CD14-positive monocyte (primary cell): ENCODE data around the gene RANBP6. TPM values are rescaled to one million over a fixed set of nuclear protein-coding genes. Genes with fewer than 3 reads are reported as not detected.

Source experiments
- DNase-seq, 3 donors: peaks; one replicate each; pipeline ENCODE4 v3.0.0-alpha.2; 2011 to 2022
- H2AFZ ChIP-seq: 2 replicates; pipeline ENCODE4 v1.6.0; 2012; ENCODE audit warnings: mild to moderate bottlenecking, low read depth, low read length, inconsistent platforms; ENCODE audit not compliant: insufficient read depth, poor library complexity, severe bottlenecking
- H3K27ac ChIP-seq, 2 donors: 1 replicate in 1 of 2; 2 replicates in 1 of 2; pipeline ENCODE4 v1.5.1; 2012 to 2013; ENCODE audit warnings: low read length in 2 of 2, control low read depth in 1 of 2, inconsistent platforms in 1 of 2, low read depth in 1 of 2, mild to moderate bottlenecking in 1 of 2
- H3K27me3 ChIP-seq, 2 donors: one replicate each; pipeline versions ENCODE4 v1.6.0 to v1.6.1; 2011 to 2013; ENCODE audit warnings: low read length in 2 of 2; ENCODE audit not compliant: control insufficient read depth in 2 of 2, insufficient read depth in 2 of 2
- H3K36me3 ChIP-seq, 2 donors: replicated peaks in 1 of 2; 1 replicate in 1 of 2; 2 replicates in 1 of 2; pipeline versions ENCODE4 v1.5.1 to v1.6.1; 2012 to 2013; ENCODE audit warnings: low read length in 2 of 2, control low read depth in 1 of 2, inconsistent platforms in 1 of 2, mild to moderate bottlenecking in 1 of 2; ENCODE audit not compliant: insufficient read depth in 2 of 2, control insufficient read depth in 1 of 2
- H3K4me1 ChIP-seq, 2 donors: 1 replicate in 1 of 2; 2 replicates in 1 of 2; pipeline versions ENCODE4 v1.5.1 to v1.6.1; 2012 to 2013; ENCODE audit warnings: low read length in 2 of 2, control low read depth in 1 of 2, inconsistent platforms in 1 of 2, mild to moderate bottlenecking in 1 of 2, moderate library complexity in 1 of 2; ENCODE audit not compliant: insufficient read depth in 2 of 2, control insufficient read depth in 1 of 2
- H3K4me2 ChIP-seq: replicated peaks from 2 replicates; pipeline ENCODE3; 2012; ENCODE audit warnings: low read length, moderate library complexity, mild to moderate bottlenecking; ENCODE audit not compliant: poor library complexity, severe bottlenecking; ENCODE audit errors: extremely low read depth
- H3K4me3 ChIP-seq, 3 experiments: fragments of 200-600 bp in 1 of 3; sonication (generic) in 1 of 3; replicated peaks in 1 of 3; 1 replicate in 2 of 3; 2 replicates in 1 of 3; pipeline ENCODE4 v1.5.1; 2011 to 2013; ENCODE audit warnings: low read length in 3 of 3, mild to moderate bottlenecking in 3 of 3, control low read depth in 2 of 3, low read depth in 2 of 3, inconsistent platforms in 1 of 3, moderate library complexity in 1 of 3
- H3K79me2 ChIP-seq: 2 replicates; pipeline ENCODE4 v1.6.0; 2012; ENCODE audit warnings: mild to moderate bottlenecking, control low read depth, inconsistent platforms, low read length, moderate library complexity; ENCODE audit not compliant: insufficient read depth
- H3K9ac ChIP-seq: 2 replicates; pipeline ENCODE4 v1.6.0; 2017; ENCODE audit warnings: low read length, mild to moderate bottlenecking; ENCODE audit not compliant: insufficient read depth, poor library complexity, severe bottlenecking
- H3K9me3 ChIP-seq, 2 donors: replicated peaks in 1 of 2; 1 replicate in 1 of 2; 2 replicates in 1 of 2; pipeline versions ENCODE4 v1.5.1 to v1.6.1; 2012 to 2013; ENCODE audit warnings: low read length in 2 of 2, control low read depth in 1 of 2; ENCODE audit not compliant: control insufficient read depth in 1 of 2, insufficient read depth in 1 of 2
- H4K20me1 ChIP-seq: 2 replicates; pipeline ENCODE4 v1.6.0; 2012; ENCODE audit warnings: mild to moderate bottlenecking, low read length, control low read depth, moderate library complexity; ENCODE audit not compliant: insufficient read depth
- H3K27ac Mint-ChIP-seq, 7 donors: one replicate each; pipeline ENCODE4 v1.8.0; 2020; ENCODE audit warnings: mild to moderate bottlenecking in 7 of 7, mixed read lengths in 7 of 7, moderate library complexity in 6 of 7, inconsistent platforms in 2 of 7
- H3K27me3 Mint-ChIP-seq, 3 donors: one replicate each; pipeline ENCODE4 v1.8.0; 2021 to 2022; ENCODE audit warnings: low read depth in 3 of 3, mild to moderate bottlenecking in 3 of 3, mixed read lengths in 3 of 3, moderate library complexity in 3 of 3, inconsistent platforms in 1 of 3
- H3K36me3 Mint-ChIP-seq, 2 donors: one replicate each; pipeline ENCODE4 v1.8.0; 2020; ENCODE audit warnings: mixed read lengths in 2 of 2, inconsistent platforms in 1 of 2, mild to moderate bottlenecking in 1 of 2
- H3K4me1 Mint-ChIP-seq: one replicate; pipeline ENCODE4 v1.8.0; 2020; ENCODE audit warnings: mild to moderate bottlenecking, mixed read lengths
- H3K4me3 Mint-ChIP-seq, 2 donors: one replicate each; pipeline ENCODE4 v1.8.0; 2020; ENCODE audit warnings: mild to moderate bottlenecking in 2 of 2, mixed read lengths in 2 of 2, moderate library complexity in 1 of 2
- H3K9me3 Mint-ChIP-seq, 7 donors: one replicate each; pipeline ENCODE4 v1.8.0; 2020 to 2022; ENCODE audit warnings: mixed read lengths in 7 of 7, mild to moderate bottlenecking in 6 of 7, moderate library complexity in 6 of 7, inconsistent platforms in 2 of 7
- CTCF ChIP-seq: fragments of 200-600 bp; IDR thresholded peaks from one replicate; pipeline ENCODE4 v1.8.0; 2022; ENCODE audit warnings: antibody characterized with exemption, mild to moderate bottlenecking
- WGBS: methylation state at CpG from one replicate; pipeline ENCODE4 v1.1.5; 2013; ENCODE audit warnings: missing lambda C conversion rate; ENCODE audit not compliant: insufficient coverage; 5-methylcytosine and 5-hydroxymethylcytosine counted together
- intact Hi-C, 2 donors: fragments of 100-400 bp; cut with micrococcal nuclease; formaldehyde crosslinking; loops; one replicate each; pipeline versions ENCODE4 v1.15.0 to v1.15.1; 2023
- polyA plus RNA-seq, 3 donors: library from polyadenylated mRNA; depleted of rRNA in 1 of 3; unstranded in 2 of 3; stranded (reverse) in 1 of 3; fragments of 300-500 nt in 2 of 3; fragments of >200 nt in 1 of 3; fragmentation: Illumina TruSeq in 2 of 3; gene quantifications; 1 replicate in 2 of 3; 2 replicates in 1 of 3; pipeline ENCODE4 v1.2.3, GENCODE V29; 2012 to 2021

RANBP6 gene
- polyA plus RNA-seq, 3 donors = 6.1 to 16.0 (median 15.7) TPM

- Mint-ChIP-seq H3K4me1 (peaks cover 6% of the 10 kb centered on the region), H3K27me3 (peaks cover 0 to 6% (median 4%) of the 10 kb centered on the region in 3 donors), H3K9me3 (peaks cover 0 to 3% (median 1%) of the 10 kb centered on the region in 7 donors), H3K4me3 (no peak overlapping the region), H3K36me3 (no peaks in the 10 kb centered on the region), H3K27ac (no peak overlapping the region)
- no peak for TF ChIP-seq CTCF
- no peaks in the 10 kb centered on the region for H4K20me1 ChIP-seq
- H3K4me2 ChIP-seq = no peak overlapping the region
- intact Hi-C loops = no loop called here
- no peaks in the 10 kb centered on the region for H3K36me3 ChIP-seq
- H3K9ac ChIP-seq = no peak overlapping the region
- no peak overlapping the region for H3K27ac ChIP-seq
- no peaks in the 10 kb centered on the region for H3K79me2 ChIP-seq
- no peak overlapping the region for H2AFZ ChIP-seq
- no peaks in the 10 kb centered on the region for H3K4me1 ChIP-seq
- no peak overlapping the region for H3K4me3 ChIP-seq
- no peaks in the 10 kb centered on the region for H3K27me3 ChIP-seq
- no CpG with 5 or more reads among the region's 1 CpG for WGBS
- no peak for DNase-seq
- no peaks in the 10 kb centered on the region for H3K9me3 ChIP-seq
Measured at GRCh38 chr9:6048039-6048438, 32.6 kb upstream of the RANBP6 start.

- Mint-ChIP-seq H3K4me3 (peak overlapping the region in 1 of 2 donors; percentile 14), H3K9me3 (peaks cover 0 to 5% (median 1%) of the 10 kb centered on the region in 7 donors), H3K4me1 (peaks cover 6% of the 10 kb centered on the region), H3K27ac (no peak overlapping the region), H3K36me3 (no peaks in the 10 kb centered on the region), H3K27me3 (peaks cover 0 to 4% (median 4%) of the 10 kb centered on the region in 3 donors)
- Histone ChIP-seq H3K4me2 (no peak overlapping the region), H3K79me2 (no peaks in the 10 kb centered on the region), H3K27me3 (no peaks in the 10 kb centered on the region), H3K4me1 (no peaks in the 10 kb centered on the region), H3K36me3 (no peaks in the 10 kb centered on the region), H3K9ac (no peak overlapping the region), H3K4me3 (no peak overlapping the region), H2AFZ (no peak overlapping the region), H3K9me3 (no peaks in the 10 kb centered on the region), H3K27ac (no peak overlapping the region), H4K20me1 (no peaks in the 10 kb centered on the region)
- no peak for DNase-seq
- TF ChIP-seq CTCF = no peak
- WGBS = 100% methylated on average over 1 of the region's 4 CpGs
- intact Hi-C loops = no loop called here
Measured at GRCh38 chr9:6047020-6047419, 31.6 kb upstream of the RANBP6 start.
